HG03196 (cell line): ENCODE results near the gene CYB5RL.
"Not testable (repeated sequence)": the region's sequence is repeated elsewhere in the genome, so short reads cannot be mapped to it uniquely, and the experiment has no call there.

ENCODE experiments used
- ATAC-seq: cut with Tn5 transposase; IDR thresholded peaks from one replicate; pipeline ENCODE4 v1.9.1; 2021; ENCODE audit not compliant: unreplicated experiment

CYB5RL gene

GRCh38 chr1:54227091-54227602, 27.3 kb upstream of the CYB5RL start:
- ATAC-seq: no peak

GRCh38 chr1:54225986-54226559, 26.2 kb upstream of the CYB5RL start:
- no peak for ATAC-seq

GRCh38 chr1:54225378-54225777, 25.5 kb upstream of the CYB5RL start:
- no peak for ATAC-seq

DNA sequence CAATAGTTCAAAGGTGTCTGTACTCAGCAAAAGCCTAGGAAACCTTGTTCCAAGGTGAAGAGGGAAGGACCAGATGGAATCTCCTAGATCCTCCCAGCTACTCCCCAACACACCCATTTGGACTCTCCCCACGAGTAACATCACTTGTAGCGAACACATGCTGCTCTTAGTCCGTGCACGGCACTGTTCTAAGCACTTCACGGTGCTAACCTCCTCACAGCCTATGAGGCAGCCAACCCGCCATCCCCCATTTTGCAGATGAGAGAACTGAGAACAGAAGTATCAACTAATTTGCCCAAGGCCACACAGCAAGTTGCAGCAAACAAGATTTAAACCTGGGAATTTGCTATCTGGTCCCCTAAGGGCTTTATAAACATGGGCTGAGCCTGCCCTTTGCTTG, 24.4 kb upstream of the CYB5RL start:
- no peak for ATAC-seq

DNA sequence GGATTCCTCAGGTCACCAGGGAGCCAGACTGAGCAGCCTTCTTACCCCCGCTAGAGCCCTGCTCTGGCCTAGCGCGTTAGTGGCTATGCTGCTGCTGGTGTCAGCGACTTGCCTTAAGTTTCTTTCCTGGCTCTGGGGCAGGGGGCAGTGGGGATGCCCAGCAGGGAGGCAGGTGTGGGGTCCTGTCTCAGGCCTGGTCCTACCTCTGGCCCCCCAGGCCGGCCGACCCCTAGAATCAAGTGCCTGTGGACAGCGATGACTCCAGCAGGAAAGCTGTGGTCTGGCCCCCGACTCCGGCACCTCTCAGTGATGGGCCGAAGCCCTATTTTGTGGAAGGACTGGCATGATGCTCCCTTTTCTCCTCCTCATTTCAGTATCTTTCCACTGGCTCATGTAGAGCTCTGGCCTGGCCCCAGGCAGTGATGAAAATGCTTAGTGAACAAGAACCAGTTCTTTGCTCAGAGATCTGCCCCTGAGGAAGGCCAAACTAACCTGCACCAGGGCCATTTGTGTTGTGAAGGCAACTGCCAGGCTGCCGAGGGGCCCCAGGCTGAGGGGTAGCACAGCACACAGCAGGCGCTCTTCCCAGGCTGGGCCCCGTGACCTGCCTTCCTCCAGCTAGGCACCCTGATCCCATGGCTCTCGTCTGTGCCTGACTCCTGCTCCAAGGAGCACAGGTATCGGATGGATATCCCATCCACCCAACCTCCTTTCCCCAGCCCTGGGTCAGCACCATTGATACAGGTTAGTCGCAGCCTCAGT, 23.8 kb upstream of the CYB5RL start:
- ATAC-seq: no peak

DNA sequence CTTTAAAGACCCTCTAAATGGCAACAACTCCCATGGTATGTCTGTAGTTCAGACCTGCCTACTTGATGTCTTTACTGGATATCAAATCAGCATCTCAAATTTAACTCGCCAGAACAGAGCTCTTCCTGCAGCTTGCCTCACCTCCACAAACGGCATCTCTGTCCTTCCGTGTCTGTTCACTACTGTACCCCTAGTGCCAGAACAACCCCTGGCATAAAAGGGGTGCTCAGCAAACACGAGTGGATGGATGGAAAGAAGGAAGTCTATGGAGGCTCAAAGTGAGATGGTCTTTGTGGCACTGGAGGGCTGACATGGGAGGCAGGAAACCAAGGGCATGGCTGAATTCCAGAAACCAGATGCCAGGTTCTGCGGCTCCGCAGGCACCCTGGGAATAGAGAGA, 22.9 kb upstream of the CYB5RL start:
- no peak for ATAC-seq

GRCh38 chr1:54221867-54222484, 22.1 kb upstream of the CYB5RL start:
- no peak for ATAC-seq

- ATAC-seq: no peak
These were observed 21.4 kb upstream of the CYB5RL start for GRCh38 chr1:54221113-54221834.

DNA sequence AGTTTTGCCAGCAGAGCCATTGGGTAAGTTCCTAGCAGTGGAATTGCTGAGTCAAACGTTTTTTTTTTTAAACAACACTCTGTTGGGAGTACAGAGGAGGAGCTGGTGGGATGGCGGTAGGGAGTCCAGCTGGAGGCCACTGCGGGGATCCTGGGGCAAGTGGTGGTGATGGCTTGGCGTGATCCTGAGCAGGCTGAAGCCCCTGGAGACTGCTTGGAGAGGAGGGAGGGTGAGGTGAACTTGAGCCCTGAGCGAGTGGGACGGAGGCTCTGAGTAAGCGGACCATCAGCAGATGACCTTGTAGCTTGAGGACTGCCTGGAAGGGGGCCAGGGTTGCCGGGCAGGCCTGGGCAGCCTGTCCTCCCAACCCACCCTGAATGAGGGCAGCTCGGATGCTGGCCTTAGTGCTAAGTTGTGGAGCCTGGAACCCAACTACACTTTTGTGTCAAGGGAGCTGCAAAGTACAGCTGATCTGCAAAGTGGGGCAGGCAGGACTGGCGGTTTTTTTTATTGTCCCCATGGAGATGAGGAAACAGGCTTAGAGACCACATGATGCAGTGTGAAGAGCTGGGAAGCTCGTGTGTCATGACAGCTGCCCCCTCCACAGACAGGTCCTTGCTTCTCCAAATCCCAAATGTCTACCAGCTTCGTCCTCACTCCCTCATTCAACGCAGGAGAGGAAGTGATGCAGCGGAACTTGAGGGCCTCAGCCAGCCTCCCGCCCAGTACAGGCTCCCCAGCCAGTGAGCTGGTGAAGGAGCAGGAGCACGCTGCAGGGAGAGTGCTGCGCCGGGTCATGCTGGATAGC, 20.4 kb upstream of the CYB5RL start:
- ATAC-seq: no peak

DNA sequence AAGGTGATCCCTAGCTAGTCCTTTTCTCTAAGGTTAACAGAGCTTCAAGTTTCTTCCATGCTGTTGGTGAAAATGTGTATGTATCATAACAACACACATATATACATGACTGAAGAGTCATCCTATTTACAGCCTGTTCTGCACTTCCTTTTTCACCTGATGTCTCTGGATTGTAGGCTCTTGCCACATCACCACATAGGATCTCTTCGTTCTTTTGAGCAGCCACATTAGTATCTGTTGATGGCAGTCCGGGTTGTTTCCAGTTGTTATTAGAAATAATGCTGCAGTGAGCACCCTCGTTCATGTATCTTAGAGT, 19.8 kb upstream of the CYB5RL start:
- no peak for ATAC-seq

- no peak for ATAC-seq
These were observed 19.3 kb upstream of the CYB5RL start for GRCh38 chr1:54218883-54219687.

DNA sequence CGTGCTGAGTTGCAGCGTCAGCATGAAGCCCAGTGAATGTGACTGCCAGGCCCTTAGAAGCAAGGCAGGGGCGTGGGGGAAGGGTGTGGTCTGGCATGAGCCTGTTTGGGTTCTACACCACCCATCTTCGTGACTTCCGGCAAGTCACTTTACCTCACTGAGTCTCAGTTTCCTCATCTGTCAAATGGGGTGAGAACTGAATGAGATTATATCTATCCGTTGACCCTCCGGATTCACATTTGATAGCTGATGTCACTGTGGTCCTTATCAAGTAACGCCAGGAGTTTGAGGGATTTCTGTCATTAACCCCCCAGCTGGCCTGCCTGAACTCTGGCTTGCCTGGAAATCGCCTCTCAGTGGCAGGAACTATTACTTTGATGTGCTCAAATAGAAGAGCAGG, 15.7 kb upstream of the CYB5RL start:
- no peak for ATAC-seq

- no peak for ATAC-seq
These were observed 13.0 kb upstream of the CYB5RL start for GRCh38 chr1:54212872-54213271.

GRCh38 chr1:54207896-54208295, 8.1 kb upstream of the CYB5RL start:
- ATAC-seq: not testable (repeated sequence)

GRCh38 chr1:54207287-54207686, 7.5 kb upstream of the CYB5RL start:
- ATAC-seq: no peak

DNA sequence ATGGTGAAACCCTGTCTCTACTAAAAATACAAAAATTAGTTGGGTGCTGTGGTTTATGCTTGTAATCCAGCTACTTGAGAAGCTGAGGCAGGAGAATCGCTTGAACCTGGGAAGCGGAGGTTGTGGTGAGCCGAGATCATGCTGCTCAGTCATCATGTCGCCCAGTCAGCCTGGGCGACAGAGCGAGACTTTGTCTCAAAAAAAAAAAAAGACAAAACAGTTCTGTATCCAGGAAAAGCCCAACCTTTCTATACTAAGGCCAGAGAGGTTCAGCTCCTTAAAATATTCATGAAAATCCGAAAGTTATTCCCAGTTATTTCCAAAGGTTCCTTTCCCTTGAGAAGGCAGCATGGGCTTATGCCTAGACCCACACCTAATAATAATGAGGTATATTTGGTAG, 4.4 kb upstream of the CYB5RL start:
- no peak for ATAC-seq

GRCh38 chr1:54200519-54200997, 728 bp upstream of the CYB5RL start:
- peak; percentile 15 for ATAC-seq

DNA sequence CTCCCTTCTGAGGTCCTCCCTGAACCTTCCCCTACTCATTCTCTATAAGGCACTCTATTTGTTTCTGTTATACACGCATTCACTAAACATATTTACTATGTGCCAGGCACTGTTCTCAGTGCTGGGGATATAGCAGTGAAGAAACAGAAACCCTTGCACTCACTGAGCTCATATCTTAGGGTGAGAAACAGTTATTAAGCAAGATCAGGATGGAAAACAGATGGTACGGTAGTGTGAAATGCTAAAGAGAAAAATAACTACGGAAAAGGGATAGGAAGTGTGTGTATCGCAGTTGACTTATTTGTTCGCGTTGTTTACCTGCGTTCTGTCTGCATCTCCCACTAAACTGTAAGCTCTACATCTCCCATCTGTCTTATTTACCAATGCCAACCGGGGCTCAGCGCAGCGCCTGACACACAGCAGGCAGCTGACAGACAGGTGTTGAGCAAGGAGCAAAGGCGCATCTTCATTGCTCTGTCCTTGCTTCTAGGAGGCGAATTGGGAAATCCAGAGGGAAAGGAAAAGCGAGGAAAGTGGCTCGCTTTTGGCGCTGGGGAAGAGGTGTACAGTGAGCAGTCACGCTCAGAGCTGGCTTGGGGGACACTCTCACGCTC, 572 bp downstream of the CYB5RL start:
- no peak for ATAC-seq

- no peak for ATAC-seq
These were observed 6.4 kb downstream of the CYB5RL start for GRCh38 chr1:54193453-54193852.

DNA sequence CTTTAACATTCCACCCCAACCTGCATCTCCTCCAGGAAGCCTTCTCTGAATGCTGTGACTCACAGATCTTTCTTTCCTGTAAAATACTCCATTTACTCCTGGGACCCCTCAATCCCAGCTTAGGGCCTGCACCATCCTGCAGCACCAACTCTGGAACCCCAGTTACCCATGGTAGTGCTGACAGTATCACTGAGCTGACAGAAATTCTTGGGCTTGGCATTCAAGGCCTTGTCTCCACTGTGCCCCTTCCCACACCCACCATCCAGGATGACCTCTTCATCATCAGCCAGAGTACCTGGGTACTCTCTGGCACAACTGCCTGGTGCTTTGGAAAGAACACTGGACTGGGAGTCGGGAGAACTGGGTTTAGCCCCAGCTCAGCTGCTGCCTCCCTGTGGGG, 8.3 kb downstream of the CYB5RL start:
- ATAC-seq: no peak
